Gastroesophageal sphincter (tissue), 3 donors: ENCODE results near the gene ZNF394.

Experiments used
- EP300 ChIP-seq: sonication (generic); formaldehyde crosslinking; IDR thresholded peaks from one replicate; pipeline ENCODE4 v1.6.1; 2017; ENCODE audit warnings: antibody characterized with exemption, mild to moderate bottlenecking
- POLR2A ChIP-seq, 2 donors: fragments of 450-650 bp; IDR thresholded peaks; one replicate each; pipeline ENCODE4 v1.6.1; 2017; ENCODE audit warnings: antibody characterized with exemption in 2 of 2, mild to moderate bottlenecking in 2 of 2, moderate library complexity in 1 of 2
- POLR2AphosphoS5 ChIP-seq: sonication (generic); formaldehyde crosslinking; IDR thresholded peaks from one replicate; pipeline ENCODE4 v1.6.1; 2017; ENCODE audit warnings: antibody characterized with exemption
- TF ChIP-seq, protein P1 (sequence below), 4 experiments: fragments of 200-600 bp in 2 of 4; fragments of 450-650 bp in 2 of 4; sonication (generic) in 1 of 4; IDR thresholded peaks; one replicate each; pipeline ENCODE4 v1.5.1; 2017 to 2019; ENCODE audit warnings: antibody characterized with exemption in 4 of 4, mild to moderate bottlenecking in 2 of 4, moderate library complexity in 2 of 4

DNA sequence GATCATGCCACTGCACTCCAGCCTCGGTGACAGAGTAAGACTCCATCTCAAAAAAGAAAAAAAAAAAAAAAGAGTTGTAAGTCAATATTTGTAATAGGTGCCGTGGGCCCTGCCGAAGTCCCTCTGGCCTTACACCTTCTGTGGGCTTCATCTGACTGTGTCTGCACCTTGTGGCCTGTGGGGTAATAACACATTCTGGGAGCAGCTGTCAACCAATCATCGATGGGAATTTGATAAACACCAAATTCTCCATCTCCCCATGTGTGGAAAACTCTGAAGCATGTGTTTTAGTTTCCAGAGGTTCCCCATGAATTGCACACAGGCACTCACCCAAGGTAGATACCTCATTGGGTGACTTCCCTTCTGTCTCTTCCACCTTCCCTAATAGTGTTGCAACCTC, 10.8 kb downstream of the ZNF394 start:
- TF ChIP-seq POLR2A (IDR thresholded peaks at IDR 0.05) (no peak), POLR2AphosphoS5 (no peak), EP300 (no peak)
- TF ChIP-seq, protein P1, sequence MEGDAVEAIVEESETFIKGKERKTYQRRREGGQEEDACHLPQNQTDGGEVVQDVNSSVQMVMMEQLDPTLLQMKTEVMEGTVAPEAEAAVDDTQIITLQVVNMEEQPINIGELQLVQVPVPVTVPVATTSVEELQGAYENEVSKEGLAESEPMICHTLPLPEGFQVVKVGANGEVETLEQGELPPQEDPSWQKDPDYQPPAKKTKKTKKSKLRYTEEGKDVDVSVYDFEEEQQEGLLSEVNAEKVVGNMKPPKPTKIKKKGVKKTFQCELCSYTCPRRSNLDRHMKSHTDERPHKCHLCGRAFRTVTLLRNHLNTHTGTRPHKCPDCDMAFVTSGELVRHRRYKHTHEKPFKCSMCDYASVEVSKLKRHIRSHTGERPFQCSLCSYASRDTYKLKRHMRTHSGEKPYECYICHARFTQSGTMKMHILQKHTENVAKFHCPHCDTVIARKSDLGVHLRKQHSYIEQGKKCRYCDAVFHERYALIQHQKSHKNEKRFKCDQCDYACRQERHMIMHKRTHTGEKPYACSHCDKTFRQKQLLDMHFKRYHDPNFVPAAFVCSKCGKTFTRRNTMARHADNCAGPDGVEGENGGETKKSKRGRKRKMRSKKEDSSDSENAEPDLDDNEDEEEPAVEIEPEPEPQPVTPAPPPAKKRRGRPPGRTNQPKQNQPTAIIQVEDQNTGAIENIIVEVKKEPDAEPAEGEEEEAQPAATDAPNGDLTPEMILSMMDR (IDR thresholded peaks at IDR 0.05): no peak
